Measurements from ENCODE around the gene ALKBH4.
A peak's percentile ranks its signal among the peaks of the same experiment; 100 is the strongest.
"Not testable (repeated sequence)": the region's sequence is repeated elsewhere in the genome, so short reads cannot be mapped to it uniquely, and the experiment has no call there.

The ALKBH4 gene

DNA sequence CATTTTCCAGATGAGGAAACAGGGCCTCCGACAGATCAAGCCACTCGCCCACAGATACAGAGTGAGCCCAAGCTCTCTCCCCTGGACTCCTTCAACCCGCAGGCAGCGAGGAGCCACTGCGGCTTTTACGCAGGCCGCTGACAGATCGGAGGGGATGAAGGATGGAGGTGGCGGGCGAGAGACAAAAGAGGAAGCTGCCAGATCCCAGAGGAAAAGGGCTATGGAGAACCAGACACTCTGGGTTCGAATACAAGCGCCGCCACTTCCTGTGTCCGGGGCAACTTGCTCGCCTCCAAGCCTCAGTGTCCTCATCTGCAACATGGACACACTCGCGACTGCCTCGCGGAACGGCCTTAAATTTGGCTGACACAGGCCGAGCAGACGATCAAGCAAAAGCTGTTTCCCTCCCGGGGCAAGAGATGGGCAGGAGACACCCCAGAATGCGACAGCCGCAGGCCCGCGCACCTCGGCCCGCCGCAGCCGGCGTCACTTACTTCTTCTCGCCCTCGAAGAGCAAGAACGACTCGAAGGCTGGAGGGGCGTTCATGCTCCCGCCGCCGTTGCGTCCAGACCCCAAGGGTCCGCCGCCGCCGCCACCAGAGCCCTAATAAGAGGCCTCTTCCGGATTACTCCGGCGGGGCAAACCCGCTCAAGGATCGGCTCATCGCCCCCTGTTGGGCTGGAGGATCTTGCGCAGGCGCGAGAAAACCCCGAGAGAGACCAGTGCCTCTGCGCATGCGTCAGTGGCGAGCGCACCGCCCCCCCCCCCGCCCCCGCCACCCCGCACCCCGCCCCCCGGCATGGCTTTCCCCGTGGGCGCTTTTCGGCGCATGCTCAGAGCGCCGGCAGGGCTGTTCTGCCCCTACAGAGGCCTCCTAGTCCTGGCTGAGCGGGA, 13.9 kb upstream of the ALKBH4 start, which contains the start of gene POLR2J:
Gene POLR2J, minus strand, starts transcription at position 609 of the 895 bp plus-strand sequence. Its CDS starts 62 bp downstream, at position 547.
- DNase-seq (ENCODE audit: low spot score): peak; percentile 15
- not testable (repeated sequence) for FAIRE-seq

DNA sequence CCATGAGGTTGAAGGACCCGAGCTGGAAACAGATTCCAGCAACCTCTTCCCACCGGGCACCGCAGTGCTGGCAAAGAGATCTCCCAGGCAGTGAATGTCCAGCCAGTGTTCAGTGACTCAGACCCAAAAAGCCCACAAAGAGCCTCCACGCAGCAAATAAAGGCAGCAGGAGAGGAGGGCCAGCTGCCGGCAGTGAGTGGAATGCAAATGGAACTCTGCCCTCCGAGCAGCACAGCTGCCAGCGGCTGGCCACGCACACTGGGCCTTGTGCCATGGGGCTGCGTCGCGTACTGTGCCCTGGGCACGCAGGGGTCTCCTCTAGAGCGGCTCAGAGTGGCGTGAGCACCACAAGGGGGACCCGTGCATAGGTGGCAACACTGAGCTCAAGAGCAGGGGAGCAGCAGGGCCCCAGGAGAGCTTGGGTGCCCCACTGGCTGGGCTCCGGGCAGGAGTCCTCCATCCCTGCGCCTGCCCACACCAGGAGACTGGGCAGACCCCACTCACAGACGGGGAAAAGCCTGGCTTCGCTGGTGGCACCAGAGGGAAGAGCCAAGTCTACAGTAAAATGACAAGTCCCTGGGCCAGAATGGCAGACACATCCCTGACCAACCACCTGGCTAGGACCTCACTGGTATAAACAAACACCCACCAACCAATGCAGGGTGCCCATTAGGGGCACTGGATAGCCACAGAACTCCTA, 10.2 kb upstream of the ALKBH4 start:
- not testable (repeated sequence) for FAIRE-seq; DNase-seq (ENCODE audit: low spot score)

DNA sequence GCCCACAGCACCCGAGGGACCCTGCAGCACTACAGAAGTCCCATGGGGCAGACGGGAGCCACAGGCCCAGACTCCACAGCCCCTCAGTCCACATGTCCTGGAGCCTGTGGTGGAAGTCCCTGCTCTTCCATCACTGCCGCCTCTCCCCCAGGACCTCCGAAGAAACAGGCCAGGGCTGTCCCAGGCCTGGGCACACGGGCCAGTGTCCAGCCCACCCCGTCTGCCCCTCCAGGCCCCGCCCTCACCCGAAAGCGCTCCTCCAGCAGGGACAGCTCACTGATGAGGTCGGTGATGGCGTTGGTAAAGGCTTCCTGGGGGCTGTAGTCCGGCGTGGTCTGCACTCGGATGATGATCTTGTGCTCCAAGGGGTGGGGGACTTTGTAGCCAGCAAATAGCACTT, 9.5 kb upstream of the ALKBH4 start:
- FAIRE-seq: not testable (repeated sequence)

DNA sequence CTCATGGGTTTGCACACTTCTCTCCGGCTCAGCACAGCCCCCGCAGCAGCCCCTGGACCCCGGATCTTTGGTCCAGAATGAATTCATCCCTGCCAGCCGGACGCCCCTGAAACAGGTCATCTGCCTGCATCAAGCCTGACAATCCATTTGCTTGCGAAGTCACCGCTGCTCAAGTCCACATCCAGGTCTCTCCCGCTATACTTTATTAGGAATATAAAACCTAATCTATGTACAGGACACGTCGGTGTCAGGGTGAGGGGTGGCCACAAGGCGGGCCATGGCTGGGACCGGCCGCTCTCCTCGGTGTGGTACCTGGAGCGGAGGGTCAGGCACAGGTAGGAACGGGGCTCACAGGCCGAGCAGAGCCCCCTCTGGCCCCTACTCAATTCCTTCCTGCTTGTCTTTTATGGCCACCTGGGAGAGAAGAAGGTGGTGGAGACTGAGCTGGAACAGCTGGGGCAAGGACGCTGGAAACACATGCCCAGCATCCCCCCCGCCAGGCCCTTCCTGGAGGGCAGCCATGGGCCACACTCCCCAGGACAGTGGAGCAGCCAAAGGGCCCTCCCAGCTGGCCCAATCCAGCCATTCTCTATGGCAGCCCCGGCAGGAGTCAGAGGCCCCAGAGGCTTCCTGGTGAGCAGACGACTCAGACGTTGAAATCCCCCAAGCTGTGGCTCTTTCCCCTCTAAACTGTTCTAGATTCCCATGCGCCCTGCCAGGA, 8.8 kb upstream of the ALKBH4 start:
- no peak for DNase-seq (ENCODE audit: low spot score)
- FAIRE-seq: no peak

More for the DNA sequence above, 9.5 kb upstream of the ALKBH4 start:
- DNase-seq (ENCODE audit: low spot score): not testable (repeated sequence)

DNA sequence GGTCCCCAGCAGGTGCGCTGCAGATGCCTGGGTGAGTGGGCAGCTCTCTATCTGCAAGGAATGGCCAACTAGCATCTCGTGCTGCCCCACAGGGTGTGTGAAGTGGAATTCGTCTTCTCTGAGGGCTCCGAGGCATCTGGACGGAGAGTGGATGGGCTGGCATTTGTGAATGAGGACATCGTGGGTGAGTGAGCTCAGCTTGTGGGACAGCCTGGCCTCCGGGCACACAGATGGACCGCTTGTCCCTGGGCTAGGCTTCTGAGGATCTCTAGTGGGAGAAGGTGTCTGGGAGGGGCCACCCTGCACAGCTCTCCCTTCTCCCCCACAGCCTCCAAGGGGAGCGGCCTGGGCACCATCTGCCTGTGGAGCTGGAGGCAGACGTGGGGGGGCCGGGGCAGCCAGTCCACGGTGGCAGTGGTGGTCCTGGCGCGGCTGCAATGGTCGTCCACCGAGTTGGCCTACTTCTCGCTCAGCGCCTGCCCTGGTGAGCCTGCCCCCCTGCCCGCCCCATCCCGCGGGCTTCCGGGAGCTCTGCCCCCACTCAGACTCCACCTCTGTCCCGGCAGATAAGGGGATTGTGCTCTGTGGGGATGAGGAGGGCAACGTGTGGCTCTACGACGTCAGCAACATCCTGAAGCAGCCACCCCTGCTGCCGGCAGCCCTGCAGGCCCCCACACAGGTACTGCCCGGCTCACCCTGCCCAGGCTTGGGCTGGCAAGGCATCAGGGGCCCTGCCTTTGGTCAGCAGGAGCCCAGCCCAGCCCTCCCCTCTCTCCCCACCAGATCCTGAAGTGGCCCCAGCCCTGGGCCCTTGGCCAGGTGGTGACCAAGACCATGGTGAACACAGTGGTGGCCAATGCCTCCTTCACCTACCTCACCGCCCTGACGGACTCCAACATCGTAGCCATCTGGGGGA, 7.7 kb upstream of the ALKBH4 start:
- no peak for FAIRE-seq
- DNase-seq (ENCODE audit: low spot score): no peak

DNA sequence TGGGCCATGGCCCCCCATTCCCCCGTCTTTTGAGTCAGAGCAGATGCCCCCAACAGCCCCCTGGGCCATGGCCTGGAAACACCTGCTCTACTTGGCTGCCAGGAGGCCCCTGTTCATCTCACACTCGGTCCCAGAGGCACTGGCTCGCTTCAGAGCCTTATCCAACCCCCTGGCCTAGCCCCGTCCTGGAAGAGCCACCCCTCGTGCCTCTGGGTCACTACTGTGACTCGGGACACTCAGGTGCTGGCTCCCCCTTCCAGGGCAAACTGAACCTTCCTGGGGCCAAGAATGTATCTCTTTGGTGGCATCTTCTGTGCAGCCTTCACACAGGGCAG, 7.1 kb upstream of the ALKBH4 start:
- FAIRE-seq: no peak

DNA sequence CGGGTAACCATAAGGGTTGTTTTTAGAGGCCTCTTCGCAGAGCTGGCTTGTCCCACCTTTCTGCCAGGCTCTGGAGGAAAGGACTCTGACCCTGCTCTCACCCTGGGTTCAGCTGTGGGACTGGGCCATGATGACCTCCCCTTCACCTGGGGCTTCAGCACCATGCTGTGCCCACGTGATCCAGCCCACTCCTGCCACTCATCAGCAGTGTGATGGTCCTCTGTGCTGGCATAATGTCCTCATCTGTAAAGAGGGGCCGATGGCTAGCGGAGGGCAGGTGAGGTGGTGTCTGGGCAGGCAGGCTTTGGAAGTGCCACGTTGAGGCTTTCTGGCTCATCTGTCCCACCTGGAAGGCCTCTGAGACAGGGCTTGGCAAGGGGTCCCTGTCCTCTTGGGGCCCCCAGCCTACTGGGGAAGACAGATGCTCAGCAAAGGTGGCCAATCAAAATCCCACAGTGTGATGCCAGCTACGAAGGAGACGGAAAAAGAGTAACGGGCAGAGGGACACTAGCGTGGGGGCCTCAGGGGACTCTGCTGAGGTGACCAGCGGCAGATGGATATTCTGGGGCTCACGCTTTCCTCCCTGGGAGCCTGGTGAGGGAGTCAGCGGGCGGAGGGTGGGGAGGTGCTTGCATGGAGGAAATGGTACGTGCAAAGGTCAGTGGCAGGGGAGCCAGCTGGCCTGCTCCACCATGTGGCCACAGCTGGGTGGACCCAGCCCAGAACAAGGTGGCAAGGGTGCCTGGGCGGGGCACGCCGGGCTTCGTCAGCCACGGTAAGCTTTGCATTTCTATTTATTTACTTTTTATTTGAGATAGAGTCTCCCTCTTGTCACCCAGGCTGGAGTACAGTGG, 5.5 kb upstream of the ALKBH4 start:
- DNase-seq (ENCODE audit: low spot score) (no peak), FAIRE-seq (no peak)

More for the DNA sequence above, 7.1 kb upstream of the ALKBH4 start:
- DNase-seq (ENCODE audit: low spot score): no peak

DNA sequence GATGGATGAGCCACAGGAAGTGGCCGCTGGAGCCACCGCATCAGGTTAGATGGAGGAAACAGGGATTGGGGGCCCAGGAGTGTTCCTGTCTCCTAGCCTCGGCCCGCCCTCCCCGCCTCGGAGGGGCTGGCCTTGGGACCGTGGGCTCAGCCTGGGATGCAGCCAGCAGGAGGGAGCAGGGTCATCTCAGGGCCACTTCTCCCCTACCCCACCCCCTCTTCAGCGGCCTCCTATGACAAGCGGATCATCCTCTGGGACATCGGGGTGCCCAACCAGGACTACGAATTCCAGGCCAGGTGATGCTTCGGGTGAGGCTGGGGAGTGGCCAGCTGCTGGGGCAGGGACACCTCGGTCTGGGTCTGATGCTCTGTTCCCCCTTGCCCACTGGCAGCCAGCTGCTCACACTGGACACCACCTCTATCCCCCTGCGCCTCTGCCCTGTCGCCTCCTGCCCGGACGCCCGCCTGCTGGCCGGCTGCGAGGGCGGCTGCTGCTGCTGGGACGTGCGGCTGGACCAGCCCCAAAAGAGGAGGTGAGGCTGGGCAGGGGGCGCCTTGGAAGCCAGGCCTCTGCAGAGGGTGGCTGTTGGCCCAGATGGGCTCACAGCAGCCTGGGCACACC, 4.8 kb upstream of the ALKBH4 start:
- DNase-seq (ENCODE audit: low spot score): no peak
- no peak for FAIRE-seq

DNA sequence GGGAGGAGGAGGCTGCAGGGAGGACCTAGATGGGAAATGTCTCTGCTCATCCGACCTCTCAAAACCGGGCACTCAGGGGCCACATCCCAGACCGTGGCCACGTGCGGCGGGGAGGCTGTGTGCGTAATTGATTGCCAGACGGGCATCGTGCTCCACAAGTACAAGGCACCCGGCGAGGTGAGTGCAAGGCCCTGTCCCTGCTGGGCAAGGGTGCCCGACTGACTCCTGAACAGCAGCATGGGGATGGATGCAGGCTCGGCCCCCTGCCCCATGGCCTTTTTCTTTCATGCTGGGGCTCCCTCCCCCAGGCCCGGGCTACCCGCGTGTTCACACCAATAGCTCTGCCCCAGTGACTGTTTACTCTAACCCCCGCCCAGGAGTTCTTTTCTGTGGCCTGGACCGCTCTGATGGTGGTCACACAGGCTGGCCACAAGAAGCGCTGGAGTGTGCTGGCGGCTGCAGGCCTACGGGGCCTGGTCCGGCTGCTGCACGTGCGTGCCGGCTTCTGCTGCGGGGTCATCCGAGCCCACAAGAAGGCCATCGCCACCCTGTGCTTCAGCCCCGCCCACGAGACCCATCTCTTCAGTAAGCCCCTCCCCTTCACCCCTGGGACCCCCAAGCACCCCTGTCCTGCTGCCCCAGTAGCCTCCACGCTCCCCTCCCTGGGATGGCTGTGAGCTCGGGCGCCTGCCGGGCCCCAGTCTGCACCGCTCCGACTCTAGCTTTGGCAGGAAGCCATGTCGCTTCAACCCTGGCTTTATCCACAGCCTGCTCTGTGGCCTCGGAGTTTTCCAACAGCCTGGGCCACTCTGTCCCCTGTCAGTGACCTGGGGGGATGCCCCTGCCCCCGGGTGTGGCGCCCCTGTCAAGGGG, 4.1 kb upstream of the ALKBH4 start:
- no peak for FAIRE-seq
- no peak for DNase-seq (ENCODE audit: low spot score)

DNA sequence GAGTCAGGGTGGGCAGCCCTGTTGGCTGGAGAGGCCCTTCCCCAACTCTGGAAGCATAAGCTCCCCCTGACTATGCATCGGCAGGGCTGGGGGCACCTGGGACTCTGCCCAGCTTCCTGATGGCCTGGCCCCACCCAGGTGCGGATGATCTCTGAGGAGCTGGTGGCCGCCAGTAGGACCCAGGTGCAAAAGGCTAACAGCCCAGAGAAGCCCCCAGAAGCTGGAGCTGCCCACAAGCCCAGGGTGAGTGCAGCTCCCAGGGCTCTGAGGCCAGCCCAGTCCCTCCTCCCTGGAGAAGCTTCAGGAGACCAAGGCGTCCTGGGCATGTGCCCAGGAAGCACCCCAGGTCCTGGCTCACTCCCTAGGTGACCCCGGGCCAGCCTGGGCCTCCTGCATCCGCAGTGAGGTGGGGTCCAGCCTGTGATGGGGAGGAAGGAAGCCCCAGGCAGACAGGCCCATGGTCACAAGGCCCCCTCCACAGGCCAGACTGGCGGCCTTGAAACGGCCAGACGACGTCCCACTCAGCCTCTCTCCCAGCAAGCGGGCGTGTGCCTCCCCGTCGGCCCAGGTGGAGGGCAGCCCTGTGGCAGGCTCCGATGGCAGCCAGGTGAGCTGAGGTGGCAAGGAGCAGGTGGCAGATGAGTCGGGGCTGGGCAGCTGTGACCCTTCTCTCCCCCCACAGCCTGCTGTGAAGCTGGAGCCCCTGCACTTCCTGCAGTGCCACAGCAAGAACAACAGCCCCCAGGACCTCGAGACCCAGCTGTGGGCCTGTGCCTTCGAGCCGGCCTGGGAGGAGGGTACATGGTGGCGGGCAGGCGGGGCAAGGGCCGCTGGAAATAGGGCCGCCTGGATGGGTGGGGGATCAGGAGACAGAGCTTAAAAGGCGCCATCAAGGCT, 3.2 kb upstream of the ALKBH4 start:
- FAIRE-seq (no peak), DNase-seq (ENCODE audit: low spot score) (no peak)

DNA sequence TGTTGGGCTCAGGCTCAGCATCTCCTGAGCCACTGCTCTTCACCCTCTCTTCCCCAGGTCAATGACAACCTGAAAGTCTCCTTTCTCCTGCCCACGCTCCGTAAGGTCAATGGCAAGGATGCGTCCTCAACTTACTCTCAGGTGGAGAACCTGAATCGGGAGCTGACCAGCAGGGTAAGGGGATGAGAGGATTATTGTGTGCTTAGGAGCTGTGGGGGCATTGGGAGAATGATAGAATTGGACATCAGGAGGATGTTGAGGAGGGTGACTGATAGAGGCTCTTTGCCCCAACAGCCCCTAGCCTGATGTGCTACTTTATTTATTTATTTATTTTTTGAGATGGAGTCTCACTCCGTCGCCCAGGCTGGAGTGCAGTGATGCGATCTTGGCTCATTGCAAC, 1.4 kb upstream of the ALKBH4 start:
- no peak for DNase-seq (ENCODE audit: low spot score)
- FAIRE-seq: no peak

DNA sequence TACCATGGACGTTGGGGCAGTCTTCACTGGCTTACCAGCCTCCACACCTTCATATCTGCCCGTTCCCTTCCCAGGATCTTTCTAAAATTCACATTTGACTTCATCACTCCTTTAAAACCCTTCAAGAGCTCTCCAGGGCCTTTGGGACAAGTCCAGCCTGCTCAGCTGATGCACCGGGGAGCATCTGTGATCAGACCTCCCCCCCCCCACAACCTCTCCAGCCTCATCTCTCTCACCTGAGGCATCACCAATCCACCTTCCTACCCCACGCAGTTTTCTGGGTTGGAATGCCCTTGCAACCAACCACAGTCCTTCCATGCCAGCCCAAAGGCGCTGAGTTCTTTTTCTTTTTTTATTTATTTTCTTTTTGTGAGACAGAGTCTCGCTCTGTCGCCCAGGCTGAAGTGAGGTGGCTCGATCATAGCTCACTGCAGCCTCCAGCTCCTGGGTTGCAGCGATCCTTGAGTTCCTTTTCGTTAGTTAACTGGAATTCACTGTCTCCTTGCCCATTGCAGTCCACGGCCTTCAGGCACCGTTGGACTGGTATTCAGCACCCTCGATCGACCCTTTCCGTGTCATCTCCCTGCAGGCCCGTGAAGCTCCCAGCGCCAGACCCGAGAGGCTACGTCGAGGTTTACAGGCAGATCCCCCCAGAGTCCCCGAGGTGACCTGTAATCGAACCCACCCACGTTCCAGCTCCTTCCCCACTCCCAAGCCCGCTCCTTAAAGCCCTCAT, 654 bp downstream of the ALKBH4 start:
- DNase-seq (ENCODE audit: low spot score) (no peak), FAIRE-seq (no peak)

DNA sequence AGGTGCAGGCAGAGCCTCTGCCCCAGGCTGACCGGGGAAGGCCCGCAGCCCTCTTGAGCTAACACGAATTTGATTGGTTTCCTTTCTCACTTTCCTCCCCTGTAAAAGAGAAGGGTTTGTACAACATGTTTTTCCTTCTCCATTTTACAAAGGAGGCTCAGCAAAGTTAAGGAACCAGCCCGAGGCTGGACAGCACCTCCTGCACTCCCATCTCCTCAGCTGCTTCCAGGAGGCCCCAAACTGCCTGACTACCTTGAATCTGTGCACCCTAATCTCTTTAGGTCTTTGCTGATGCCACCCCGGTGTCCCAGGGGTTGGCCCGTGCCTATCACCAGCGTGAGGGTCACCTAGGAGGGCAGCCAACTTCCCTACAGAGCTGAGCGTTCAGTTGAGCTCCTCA, 4.2 kb downstream of the ALKBH4 start:
- no peak for DNase-seq (ENCODE audit: low spot score)
- no peak for FAIRE-seq

DNA sequence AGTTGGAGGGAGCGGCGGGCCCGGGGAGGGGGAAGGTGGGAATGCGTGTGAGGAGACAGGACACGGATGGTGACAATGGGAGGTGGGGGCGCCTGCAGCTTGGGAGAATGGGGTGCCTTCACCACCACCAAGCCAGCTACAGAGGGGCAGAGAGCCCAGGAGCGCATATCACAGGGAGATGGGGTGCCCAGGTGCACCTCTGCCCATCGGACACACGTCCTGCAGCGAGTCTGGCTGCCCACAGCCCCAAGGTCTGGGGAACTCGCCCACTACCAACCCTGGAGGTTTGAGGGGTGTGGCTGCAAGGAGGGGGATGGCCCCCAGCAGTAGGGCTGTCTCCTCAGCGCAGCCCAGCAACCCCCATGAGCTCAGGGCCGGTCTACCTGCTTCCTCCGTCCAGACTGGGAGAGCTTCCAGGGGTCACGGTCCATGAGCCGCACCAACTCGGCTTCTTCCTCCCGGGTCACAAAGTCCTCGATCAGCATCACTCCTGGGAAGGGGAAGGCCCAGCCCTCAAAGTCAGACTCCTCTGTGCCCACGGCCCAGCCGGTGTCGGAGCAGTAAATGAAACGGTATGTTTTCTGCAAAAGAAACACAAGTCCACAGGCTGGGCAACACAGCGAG, 5.3 kb downstream of the ALKBH4 start:
- DNase-seq (ENCODE audit: low spot score) (no peak), FAIRE-seq (no peak)

DNA sequence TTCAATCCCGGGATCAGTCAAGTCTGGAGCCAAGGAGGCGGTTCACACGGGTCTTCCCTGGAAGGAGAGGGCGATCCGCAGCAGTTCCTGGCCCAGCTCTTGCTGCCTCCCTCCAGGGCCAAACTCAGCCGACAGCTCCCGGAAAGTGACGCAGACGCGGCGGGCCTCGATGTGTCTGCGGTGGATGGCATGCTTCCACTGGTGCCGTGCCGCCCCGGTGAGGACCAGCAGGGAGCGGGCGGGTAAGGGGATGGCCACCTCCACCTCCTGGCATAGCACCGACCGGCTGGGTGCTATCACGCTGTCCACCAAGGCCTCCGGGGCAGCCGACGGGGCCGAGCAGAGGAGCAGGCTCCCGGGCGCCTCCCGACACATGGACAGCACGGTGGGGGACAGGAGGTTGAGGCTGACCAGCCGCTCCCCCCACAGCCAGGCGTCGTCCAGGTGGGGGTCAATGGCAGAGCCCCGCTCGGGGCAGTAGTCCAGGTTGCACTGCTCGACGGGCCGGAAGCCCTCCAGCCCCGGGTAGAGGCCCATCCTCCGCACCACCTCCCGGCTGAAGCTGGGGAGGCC, 7.2 kb downstream of the ALKBH4 start:
- FAIRE-seq: no peak

DNA sequence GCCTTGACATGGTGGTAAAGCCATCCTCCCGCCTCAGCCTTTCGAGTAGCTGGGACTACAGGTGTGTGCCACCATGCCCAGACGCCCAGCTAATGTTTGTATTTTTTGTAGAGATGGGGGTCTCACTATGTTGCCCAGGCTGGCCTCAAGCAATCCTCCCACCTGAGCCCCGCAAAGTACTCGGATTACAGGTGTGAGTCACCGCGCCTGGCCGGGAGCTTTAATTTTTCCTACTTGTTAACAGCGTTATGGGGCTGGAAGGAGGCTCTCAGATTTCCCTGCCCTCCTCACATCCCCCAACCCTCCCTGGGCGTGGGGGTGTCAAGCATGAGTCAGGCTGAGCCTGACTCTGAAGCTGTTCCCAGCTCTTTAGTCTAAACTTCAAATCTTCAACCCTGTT, 8.3 kb downstream of the ALKBH4 start:
- FAIRE-seq: no peak
- no peak for DNase-seq (ENCODE audit: low spot score)

More for the DNA sequence above, 7.2 kb downstream of the ALKBH4 start:
- DNase-seq (ENCODE audit: low spot score): no peak

Data from RCC 7860 (cell line).